ENCODE measurements around the gene CACNA1I.
"Not testable (repeated sequence)": the region's sequence is repeated elsewhere in the genome, so short reads cannot be mapped to it uniquely, and the experiment has no call there.

Gene CACNA1I

DNA sequence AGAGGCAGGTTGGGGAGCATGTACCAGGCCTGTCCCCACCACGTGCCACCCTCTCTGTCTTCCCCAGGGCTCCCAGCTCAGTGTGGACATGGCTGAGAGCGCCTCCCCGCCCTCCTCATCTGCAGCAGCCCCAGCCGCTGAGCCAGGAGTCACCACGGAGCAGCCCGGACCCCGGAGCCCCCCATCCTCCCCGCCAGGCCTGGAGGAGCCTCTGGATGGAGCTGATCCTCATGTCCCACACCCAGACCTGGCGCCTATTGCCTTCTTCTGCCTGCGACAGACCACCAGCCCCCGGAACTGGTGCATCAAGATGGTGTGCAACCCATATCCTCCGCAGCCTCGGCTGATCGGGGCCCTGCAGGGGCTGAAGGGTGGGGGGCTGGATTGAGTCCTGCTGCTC lies at the start of gene CACNA1I:
Gene CACNA1I (plus strand): TSS at position 89 of the 400 bp plus-strand sequence. CDS start 0 bp downstream, at position 89.
- no peak for DNase-seq (ENCODE audit: low read depth)

DNA sequence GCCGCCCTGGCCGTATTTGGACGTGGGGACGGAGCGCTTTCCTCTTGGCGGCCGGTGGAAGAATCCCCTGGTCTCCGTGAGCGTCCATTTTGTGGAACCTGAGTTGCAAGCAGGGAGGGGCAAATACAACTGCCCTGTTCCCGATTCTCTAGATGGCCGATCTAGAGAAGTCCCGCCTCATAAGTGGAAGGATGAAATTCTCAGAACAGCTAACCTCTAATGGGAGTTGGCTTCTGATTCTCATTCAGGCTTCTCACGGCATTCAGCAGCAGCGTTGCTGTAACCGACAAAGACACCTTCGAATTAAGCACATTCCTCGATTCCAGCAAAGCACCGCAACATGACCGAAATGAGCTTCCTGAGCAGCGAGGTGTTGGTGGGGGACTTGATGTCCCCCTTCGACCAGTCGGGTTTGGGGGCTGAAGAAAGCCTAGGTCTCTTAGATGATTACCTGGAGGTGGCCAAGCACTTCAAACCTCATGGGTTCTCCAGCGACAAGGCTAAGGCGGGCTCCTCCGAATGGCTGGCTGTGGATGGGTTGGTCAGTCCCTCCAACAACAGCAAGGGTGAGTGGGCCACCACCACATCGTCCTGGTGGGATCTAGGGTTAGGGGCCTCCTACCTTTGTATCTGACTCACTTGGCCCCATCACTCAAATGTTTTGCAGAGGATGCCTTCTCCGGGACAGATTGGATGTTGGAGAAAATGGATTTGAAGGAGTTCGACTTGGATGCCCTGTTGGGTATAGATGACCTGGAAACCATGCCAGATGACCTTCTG lies 49.3 kb upstream of the CACNA1I start:
- peak; percentile 84 for DNase-seq (ENCODE audit: low read depth)

DNA sequence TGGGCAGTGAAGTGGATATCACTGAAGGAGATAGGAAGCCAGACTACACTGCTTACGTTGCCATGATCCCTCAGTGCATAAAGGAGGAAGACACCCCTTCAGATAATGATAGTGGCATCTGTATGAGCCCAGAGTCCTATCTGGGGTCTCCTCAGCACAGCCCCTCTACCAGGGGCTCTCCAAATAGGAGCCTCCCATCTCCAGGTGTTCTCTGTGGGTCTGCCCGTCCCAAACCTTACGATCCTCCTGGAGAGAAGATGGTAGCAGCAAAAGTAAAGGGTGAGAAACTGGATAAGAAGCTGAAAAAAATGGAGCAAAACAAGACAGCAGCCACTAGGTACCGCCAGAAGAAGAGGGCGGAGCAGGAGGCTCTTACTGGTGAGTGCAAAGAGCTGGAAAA lies 48.5 kb upstream of the CACNA1I start:
- not testable (repeated sequence) for DNase-seq (ENCODE audit: low read depth)

DNA sequence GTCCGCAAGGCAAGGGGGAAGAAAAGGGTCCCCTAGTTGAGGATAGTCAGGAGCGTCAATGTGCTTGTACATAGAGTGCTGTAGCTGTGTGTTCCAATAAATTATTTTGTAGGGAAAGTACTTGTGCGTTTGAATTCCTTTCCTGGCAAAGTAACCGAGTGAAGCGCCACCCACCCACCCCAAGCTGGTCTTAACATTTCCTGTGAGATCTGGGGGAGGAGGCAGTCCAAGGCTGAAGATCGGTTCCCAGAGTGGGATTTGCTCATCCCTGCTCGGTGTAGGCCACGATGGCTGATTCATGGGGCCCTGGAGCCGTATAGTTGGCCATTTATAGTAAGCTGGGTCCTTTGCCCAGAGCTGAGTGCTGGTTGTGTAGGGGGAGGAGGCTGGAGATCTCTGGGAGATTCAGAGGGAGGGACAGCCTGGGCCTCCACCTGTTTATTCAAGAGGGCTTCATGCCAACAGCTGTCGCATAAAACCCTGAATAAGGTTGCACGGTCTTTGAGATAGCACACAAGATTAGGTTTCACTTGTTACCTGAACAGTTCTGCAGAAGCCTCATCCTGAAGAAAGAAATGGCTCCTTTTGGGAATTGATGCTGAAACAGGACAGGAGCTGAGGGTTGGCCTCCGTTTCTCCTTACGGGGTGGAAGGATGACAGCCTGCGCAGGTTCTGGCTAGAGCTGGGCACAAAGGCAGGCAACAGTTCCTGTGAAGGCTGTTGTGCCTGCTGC lies 47.8 kb upstream of the CACNA1I start:
- peak; percentile 68 for DNase-seq (ENCODE audit: low read depth)

DNA sequence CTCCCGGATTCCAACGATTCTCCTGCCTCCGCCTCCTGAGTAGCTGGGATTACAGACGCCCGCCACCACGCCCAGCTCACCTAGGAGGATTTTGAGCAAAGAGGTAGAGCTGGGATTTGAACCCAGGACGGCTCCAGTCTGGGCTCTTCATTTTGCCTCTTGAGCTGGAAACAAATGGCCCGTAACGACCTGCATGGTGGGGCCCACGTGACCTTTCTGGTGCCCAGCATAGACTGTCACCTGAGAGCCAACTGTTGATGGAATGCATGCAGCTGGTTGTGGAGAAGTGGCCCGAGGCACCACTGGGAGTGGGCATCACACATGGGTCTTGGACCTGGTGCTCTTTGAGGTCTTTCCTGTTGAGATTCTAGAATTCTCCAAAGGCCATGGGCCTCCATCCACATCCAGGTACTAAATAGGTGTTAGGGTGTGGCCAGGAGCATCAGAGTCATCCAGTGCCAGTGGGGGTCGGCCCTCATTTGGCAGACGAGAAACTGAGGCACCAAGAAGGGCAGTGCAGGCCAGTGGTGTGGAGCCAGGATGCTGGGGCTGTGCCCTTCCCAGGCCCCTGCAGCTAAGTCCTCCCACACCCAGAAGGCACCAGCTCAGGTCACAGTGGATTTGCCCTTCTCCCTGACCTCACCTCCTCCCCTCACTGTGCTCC lies 46.3 kb upstream of the CACNA1I start:
- no peak for DNase-seq (ENCODE audit: low read depth)

DNA sequence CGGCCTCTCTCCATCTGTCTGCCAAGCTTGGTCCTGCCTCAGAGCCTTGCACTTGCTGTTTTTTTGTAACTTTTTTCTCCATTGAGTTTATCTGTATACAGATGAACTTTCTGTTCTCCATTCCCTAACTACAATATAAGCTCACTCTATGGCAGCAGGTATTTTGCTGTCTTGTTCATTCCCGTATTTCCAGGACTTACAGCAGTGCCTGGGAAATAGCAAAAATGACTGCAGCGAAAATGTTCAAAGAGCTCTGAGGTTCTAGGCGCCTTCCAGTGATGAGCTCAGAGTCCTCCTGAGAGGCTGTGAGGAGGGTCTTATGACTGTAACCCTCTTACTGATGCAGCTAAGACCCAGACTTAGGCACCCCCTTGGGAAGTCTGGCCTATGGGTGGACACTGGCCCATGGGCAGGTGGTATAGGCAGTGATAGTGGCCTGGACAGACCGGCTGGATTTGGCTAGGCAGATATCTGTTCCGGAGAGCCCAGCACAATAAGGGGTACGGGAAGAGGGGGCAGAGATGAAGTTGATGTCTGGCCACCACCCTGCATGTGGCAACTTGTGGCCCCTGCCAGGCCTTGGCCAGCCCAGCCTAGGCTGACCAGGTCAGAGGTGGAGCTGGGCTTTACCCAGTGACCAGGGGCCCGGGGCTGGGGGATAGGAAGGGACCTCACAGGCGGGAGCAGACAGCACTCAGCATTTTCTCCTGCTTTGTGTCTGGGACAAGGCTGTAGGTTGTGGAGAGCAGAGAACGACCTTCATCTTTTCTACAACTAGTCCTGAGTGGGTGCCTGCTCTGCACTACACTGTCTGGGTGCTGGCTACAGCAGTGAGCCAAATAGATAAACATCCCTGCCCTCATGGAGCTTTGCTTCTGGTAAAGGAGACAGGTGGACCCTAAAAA lies 45.5 kb upstream of the CACNA1I start:
- no peak for DNase-seq (ENCODE audit: low read depth)

DNA sequence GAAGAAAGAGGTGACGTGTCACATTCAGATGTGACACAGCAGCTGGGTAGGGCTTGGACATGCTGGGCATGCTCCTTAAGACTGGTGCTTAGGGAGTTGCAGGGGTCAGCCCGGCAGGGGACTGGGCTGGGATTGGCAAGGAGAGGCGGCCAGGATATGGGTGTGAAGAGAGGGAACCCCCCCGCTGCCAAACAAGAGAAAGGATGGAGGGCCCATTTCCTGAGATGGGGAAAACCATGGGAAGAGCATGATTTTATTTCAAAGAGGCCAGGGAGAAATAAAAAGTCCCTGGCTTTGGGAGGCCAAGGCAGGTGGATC lies 44.9 kb upstream of the CACNA1I start:
- DNase-seq (ENCODE audit: low read depth): no peak

DNA sequence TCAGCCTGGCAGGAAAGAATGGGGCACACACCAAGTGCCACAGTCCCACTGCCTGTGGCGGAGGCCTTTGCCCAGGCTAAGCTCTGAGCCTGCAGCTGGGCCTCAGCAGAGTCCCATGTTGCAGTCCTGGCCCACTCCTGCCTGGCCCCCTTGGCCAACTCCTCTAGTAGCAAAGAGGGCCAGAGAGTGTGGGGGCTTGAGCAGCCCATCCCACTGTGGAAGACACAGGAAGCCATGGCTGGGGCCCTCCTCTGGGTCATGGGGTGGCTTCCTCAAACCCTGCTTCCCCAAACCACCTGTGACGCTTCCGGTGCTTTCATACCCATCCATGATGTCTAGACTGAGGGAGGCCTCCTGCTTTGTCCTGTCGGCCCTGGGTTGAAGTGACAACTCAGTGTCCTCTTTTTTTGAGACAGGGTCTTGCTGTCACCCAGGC lies 43.8 kb upstream of the CACNA1I start:
- DNase-seq (ENCODE audit: low read depth): no peak

DNA sequence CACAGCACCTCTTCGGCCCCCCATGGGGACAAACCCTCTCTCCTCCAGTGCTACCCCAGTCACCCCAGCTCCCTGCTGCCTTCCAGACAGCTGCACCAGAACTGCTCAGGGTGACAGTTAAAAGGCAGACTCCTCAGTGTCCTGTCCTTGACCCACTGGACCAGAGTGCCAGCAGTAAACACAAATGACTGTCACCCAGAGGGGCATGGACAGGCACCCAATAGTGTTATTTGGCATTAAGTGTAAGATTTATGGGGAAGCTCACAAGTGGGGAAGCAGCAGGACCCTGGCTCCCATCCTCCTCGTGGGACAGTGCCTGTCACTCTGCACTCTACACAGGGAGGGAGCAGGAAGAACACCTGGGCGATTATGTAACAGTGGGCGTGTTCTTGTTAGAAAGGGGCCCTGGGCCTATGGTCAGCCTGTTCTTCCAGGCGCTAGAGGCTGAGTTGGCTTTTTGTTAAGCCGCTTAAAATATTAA lies 43.0 kb upstream of the CACNA1I start:
- DNase-seq (ENCODE audit: low read depth): peak; percentile 31

DNA sequence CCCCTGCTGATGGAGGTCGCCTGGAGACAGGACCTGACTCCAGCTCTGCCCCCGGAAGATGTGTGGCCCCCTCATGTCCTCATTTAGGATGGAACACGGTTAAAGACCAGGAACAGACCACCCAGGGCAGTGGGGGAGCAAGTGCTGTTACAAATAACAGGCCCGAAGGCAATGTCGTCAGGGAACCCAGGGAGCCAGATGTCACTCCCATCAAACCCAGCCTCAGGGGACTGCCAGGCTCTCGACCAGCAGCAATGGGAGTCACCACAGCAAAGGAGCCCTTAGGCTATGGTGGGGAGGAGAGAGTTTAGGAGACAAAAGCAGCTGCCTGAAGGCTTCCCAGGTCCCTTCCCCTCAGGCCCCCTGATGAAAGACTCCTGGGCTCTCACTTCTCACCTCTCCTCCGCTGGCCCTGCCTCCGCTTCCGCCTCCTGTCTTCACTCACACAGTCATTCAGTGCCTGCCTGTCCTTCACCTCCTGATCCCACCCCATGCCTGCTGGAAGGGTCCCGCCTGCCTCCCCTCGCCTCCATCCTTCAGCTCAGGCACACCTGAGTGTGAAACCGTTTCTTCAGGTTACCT lies 42.4 kb upstream of the CACNA1I start:
- no peak for DNase-seq (ENCODE audit: low read depth)

DNA sequence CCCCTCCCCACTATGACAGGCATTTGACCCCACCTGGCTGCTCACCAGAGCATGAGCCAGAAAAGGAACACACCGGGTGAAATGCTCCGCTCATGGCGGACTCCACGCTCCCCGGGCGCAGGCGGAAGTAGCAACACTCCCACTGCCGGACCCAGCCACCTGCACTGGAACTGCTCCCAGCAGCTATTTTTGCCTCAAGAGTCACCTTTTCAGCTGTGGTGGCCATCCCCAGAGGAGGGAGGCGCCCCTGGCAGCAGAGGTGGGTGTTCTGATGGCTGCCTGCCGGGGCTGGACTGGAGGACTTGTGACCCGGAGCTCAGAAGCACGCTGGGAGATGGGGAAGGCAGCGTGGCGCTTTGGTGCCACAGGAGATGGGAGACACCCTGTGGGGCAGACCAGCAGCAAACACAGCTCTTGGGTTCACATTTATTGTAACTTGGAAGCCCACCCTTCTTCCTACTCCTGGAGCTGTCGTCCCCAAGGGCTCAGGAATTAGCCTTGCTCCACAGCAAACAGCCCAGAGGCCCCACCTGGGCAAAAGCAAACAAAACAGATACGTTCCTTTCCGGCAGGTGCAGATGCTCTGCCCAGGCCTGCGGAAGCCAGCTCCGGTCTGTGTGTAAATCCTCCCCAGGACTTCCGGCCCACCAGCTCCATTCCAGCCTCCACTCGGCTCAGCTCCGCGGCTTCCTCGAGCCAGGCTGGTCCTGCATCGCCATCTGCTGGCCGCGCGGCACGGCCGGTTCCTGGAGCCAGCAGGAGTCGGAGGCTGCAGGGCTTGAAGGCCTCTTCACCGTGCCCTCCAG lies 41.7 kb upstream of the CACNA1I start:
- peak; percentile 96 for DNase-seq (ENCODE audit: low read depth)

DNA sequence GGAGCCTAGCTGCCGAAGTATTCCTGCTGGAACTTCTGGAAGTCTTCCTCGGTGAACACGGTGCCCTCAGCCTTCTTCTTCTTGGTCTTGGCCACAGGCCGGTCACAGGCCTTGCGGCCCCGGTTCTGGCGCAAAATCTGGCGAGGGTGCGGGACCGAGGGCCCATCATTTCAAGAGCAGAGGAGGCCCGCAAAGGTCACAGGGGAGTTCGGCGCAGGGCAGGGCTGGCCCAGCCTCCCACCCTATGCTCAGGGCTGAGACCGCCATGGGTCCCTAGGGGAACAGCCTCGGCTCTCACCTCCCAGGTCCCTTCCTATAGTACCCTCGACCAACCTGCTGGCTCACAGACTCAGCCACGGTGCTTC lies 41.1 kb upstream of the CACNA1I start:
- DNase-seq (ENCODE audit: low read depth): no peak

DNA sequence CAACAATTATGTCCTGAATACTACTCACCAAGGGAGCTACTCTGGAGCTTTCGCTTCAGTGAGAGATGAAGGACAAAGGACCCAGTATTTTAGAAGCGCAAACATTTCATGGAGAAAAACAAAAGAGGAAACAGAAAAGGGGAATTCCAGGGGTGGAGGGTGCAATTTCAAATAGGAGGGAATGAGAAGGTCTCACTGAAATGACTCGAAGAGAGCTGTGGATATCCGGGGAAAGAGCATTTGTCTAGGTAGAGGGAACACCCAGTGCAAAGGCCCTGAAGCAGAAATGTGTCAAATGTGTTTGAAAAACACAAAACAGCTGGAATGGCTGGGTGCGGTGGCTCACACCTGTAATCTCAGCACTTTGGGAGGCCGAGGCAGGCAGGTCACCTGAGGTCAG lies 40.4 kb upstream of the CACNA1I start:
- DNase-seq (ENCODE audit: low read depth): no peak

DNA sequence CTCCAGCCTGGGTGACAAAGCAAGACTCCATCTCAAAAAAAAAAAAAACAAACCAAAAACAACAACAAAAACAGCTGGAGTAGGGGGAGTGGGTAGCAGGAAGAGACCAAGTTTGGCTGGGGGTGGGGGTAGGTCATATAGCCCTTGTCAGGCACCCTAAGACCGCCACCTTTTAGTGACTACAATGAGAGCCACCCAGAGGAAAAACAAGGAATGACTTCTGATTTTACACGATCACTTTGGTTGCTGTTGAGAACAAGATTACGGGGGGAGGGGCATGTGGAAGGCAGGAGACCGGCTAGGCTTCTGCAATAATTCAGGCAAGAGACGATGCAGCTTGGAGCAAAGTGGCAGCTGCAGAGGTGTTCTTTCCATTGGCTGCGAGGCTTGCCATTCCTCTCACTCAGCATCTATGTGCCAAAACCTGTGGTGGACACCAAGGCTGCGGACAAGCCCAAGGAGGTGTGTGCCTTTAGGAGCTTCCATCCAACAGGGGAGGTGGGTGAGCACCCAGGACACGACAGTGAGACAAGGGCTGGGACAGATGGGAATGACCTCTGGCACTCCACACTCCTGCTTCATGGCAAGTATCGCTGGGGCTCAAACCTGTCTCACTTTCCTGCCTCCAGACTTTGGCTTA lies 39.7 kb upstream of the CACNA1I start:
- peak; percentile 45 for DNase-seq (ENCODE audit: low read depth)

DNA sequence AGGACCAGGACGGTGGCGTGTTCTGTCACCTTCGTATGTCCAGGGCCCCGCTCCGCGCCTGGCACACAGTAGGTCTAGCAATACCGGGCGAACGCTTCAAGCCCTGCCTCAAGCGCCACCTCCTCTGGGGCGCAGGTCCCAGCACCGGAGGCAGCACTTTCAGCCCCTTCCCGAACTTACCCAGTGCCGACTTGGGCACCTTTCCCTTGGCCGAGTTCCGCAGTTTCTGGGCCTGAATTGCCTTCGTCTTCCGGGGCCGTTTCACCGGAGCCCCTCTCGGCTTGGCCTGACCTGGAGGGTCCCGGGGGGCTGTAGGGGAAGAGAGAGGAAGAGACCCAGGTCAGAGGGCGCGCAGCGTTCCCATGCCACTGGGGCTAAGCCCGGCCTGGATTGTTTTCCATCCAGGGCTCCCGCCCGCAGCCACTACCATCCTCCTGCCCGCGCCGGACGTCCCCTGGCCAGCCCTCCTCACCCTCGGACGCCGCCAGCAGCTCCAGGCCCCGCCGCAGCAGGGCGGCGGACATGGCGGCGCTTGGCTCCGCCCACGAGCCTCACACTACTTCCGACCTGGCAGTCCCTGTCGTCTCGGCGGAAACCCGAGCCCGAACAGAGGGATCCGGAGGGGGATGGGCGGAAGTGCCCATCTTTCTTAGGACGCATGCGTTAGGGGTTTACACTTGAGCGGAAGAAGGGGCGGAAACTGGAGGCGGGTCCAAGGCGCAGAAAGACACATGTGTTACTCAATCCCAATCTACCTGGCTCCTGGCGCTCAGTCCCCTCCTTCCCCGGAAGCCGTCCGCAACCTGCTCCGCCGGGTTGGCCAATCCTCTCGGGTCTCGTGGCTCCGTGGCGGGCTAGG lies 38.1 kb upstream of the CACNA1I start, which contains the start of gene RPS19BP1:
Gene RPS19BP1 (minus strand): TSS at position 534 of the 859 bp plus-strand sequence. CDS start 10 bp downstream, at position 524.
- peak; percentile 100 for DNase-seq (ENCODE audit: low read depth)

DNA sequence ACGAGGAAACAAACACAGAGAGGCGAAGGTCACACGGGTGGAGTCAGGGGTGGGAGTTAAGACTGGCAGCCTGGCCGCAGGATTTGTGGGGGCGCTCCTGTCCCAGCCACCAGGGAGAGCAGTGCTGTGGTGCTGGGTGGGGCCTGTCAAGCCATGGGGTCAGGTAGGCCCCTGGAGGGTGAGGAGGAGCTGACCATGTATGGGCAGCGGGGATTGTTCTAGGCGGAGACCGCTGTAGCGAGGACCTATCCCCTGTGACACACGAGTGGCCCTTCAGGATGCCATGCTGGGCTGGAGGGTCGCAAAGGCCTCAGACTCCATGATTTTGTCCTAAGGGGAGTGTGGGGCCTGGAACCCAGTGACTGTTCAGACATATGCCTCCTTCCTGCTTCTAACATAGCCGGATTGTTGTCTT lies 36.5 kb upstream of the CACNA1I start:
- no peak for DNase-seq (ENCODE audit: low read depth)

DNA sequence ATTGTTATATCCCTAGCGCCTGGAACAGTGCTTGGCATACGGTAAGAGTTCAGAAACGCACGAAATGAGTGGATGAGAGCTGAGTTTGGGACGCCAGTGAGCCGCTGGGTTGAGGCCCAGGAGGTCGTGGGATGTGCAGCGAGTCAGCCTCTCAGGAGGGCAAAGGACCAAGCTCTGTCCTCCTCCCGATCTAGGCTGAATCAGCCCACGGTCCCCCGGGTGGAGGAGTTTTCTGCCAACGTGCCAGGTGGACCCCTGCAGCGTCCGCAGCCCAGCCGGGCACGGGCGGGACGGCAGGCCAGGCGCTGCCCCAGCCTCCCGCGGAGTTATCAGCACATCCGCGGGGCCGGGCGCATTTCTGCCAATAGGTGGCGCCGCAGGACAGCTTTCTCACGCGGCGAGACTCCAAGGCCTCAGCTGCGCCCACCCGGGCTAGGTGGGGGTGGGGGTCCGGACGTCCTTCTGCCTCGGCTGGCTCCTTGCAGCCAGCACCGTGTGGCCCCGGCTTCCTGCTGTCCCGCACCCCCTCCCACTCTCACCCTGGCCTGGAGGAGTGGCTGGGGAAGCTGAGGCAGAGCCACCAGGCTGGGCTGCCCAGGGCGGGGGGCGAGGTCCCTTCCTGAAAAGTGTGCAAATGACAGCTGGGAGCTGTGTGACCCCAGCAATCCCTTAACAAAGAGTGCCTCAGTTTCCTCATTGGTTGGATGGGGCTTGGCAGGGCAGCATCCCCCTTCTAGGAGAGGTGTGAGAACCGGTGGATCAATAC lies 35.8 kb upstream of the CACNA1I start:
- DNase-seq (ENCODE audit: low read depth): peak; percentile 51

DNA sequence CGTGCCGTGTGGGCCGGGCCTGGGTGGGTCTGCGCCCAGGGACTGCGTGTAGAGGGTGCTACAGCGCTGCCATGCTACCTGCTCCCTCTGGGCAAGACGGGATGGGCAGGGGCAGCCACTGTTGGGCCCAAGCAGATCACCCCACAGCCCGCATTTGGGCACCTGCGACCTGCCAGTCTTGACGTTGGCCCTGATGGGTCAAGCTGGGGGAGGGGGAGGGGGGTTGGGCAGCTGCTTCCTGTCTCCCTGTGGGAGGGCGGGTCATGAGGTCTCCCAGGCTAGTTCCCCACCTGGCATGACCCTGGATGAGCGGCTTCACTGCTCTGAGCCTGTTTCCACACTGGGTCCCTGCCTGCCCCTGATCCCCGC lies 35.2 kb upstream of the CACNA1I start:
- DNase-seq (ENCODE audit: low read depth): no peak
